ENCODE measurements around the gene DOK7.

DOK7 gene

DNA sequence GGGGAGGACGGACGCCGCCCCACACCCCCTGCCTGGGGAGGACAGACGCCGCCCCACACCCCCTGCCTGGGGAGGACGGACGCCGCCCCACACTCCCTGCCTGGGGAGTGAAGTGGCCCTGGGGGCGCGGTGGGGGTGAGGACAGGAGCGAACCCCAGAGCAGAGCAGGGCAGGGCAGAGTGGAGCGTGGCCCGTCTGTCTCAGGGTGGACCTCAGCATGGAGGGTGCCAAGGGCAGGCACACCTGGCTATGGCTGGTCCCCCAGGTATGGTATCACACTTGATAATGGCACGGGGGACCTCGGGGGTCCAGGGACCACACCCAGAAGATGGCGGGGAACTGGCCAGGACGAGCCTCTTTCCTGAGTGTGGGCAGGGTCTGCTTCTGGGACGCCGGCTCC is 59.5 kb downstream of the DOK7 start:
- no peak for TF ChIP-seq POLR2AphosphoS5 (IDR thresholded peaks at IDR 0.05; ENCODE audit: low read depth, low read length)
- TF ChIP-seq TAF1 (IDR thresholded peaks at IDR 0.05; ENCODE audit: borderline replicate concordance, insufficient read depth, low read length): no peak
- TF ChIP-seq FOXP2 (optimal IDR thresholded peaks at IDR 0.05; ENCODE audit: borderline replicate concordance, extremely low read depth, extremely low read length, insufficient read depth): no peak
- no peak for TF ChIP-seq REST (IDR thresholded peaks at IDR 0.05; ENCODE audit: insufficient read depth in 1 of 2, low read depth in 2 of 2, low read length in 2 of 2)
- no peak for TF ChIP-seq SIN3A (IDR thresholded peaks at IDR 0.05; ENCODE audit: borderline replicate concordance, insufficient read depth, low read length)

DNA sequence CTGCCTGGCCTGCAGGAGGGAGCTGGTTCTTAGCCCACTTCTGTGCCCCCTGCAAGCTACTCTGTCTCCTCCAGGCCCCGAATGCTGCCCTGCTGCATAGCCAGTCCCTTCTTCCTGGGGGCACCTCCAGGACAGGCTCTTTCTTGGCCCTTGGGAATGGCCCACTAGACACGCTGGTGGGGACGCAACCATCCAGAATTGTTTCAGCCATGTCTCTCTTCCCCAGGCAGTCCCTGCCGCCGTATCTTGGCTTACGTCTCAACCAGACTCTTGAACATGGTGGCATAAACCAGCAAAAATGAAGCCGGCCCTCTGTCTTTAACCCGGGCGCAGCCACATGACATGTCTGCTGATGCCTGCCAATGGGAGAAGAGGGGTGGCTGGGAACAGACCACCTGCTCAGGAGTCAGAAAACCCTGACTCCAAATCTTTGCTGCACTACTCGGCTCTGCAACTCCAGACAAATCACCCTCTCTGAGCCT is 60.1 kb downstream of the DOK7 start:
- no peak for TF ChIP-seq REST (IDR thresholded peaks at IDR 0.05; ENCODE audit: insufficient read depth in 1 of 2, low read depth in 2 of 2, low read length in 2 of 2)
- TF ChIP-seq POLR2AphosphoS5 (IDR thresholded peaks at IDR 0.05; ENCODE audit: low read depth, low read length): no peak
- no peak for TF ChIP-seq FOXP2 (optimal IDR thresholded peaks at IDR 0.05; ENCODE audit: borderline replicate concordance, extremely low read depth, extremely low read length, insufficient read depth)
- TF ChIP-seq TAF1 (IDR thresholded peaks at IDR 0.05; ENCODE audit: borderline replicate concordance, insufficient read depth, low read length): no peak
- no peak for TF ChIP-seq SIN3A (IDR thresholded peaks at IDR 0.05; ENCODE audit: borderline replicate concordance, insufficient read depth, low read length)

DNA sequence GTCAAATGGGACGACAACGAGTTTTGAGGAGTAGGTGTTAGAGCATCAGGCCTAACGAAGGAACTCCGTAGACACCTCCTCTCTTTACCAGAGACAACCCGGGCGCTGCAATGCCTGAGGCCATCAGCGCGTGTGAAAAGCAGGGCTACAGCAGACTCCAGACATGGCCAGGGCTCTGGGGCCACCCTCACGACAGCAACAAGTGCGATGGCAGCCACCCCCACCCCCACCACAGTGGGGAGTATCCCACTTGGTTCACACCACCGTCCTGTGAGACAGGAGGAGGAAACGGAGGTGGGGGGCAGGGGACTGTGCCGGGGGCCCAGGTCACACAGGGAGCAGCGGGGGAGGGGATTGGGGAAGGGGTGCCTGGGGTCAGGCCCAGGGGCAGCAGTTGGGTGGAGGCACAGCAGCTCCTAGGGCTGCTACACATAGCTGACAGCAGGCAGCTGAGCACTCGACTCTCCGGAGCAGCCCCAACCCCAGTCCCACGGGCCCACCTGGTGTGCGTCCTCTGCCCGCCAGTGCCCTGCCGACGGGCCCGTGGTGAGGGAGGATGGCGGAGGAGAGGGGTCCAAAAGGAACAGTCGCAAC is 60.6 kb downstream of the DOK7 start:
- TF ChIP-seq POLR2AphosphoS5 (IDR thresholded peaks at IDR 0.05; ENCODE audit: low read depth, low read length) (no peak), FOXP2 (optimal IDR thresholded peaks at IDR 0.05; ENCODE audit: borderline replicate concordance, extremely low read depth, extremely low read length, insufficient read depth) (no peak), SIN3A (IDR thresholded peaks at IDR 0.05; ENCODE audit: borderline replicate concordance, insufficient read depth, low read length) (no peak), REST (IDR thresholded peaks at IDR 0.05; ENCODE audit: insufficient read depth in 1 of 2, low read depth in 2 of 2, low read length in 2 of 2) (no peak), TAF1 (IDR thresholded peaks at IDR 0.05; ENCODE audit: borderline replicate concordance, insufficient read depth, low read length) (no peak)

GRCh38 chr4:3524349-3524748 is 61.2 kb downstream of the DOK7 start:
- TF ChIP-seq TAF1 (IDR thresholded peaks at IDR 0.05; ENCODE audit: borderline replicate concordance, insufficient read depth, low read length) (no peak), SIN3A (IDR thresholded peaks at IDR 0.05; ENCODE audit: borderline replicate concordance, insufficient read depth, low read length) (no peak), REST (IDR thresholded peaks at IDR 0.05; ENCODE audit: insufficient read depth in 1 of 2, low read depth in 2 of 2, low read length in 2 of 2) (no peak), POLR2AphosphoS5 (IDR thresholded peaks at IDR 0.05; ENCODE audit: low read depth, low read length) (no peak), FOXP2 (optimal IDR thresholded peaks at IDR 0.05; ENCODE audit: borderline replicate concordance, extremely low read depth, extremely low read length, insufficient read depth) (no peak)
